Measurements from ENCODE around the gene PRR14L.
"Not testable (repeated sequence)": the region's sequence is repeated elsewhere in the genome, so short reads cannot be mapped to it uniquely, and the experiment has no call there.

The PRR14L gene

GRCh38 chr22:31749636-31750364 is at the start of gene PRR14L:
Gene PRR14L, minus strand, starts transcription at chr22:31750132. Its CDS starts 11,272 bp downstream, at chr22:31738860.
- peak; percentile 98 for DNase-seq (ENCODE audit: low read depth in 1 of 2, low spot score in 1 of 2)

DNA sequence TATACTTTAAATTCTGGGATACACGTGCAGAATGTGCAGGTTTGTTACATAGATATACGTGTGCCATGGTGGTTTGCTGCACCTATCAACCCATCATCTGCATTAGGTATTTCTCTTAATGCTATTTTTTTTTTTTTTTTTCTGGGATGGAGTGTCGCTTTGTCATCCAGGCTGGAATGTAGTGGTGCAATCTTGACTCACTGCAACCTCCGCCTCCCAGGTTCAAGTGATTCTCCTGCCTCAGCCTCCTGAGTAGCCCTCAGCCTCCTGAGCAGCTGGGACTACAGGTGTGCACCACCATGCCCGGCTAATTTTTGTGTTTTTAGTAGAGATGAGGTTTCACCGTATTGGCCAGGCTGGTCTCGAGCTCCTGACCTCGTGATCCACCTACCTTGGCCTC is 49.4 kb upstream of the PRR14L start:
- DNase-seq (ENCODE audit: low read depth in 1 of 2, low spot score in 1 of 2): not testable (repeated sequence)

DNA sequence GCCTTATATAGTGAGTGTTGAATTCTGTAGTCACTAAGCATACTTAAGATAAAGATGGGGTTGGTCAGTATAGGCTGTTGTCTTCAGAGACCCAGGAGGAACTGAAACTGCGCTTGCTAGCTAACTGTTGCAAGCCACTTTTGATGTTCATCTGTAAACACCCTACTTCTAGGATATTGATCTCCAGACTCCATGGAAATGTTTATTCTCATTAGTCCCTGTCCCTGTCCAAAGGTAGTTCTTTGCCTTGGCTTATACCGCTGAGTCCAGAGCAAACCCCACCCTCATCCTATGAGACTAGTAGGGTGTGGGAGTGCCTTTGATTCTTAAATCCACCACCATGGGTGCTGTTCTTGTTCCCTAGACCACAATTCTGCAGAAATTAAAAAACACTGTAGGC is 40.3 kb upstream of the PRR14L start:
- no peak for DNase-seq (ENCODE audit: low read depth in 1 of 2, low spot score in 1 of 2)

DNA sequence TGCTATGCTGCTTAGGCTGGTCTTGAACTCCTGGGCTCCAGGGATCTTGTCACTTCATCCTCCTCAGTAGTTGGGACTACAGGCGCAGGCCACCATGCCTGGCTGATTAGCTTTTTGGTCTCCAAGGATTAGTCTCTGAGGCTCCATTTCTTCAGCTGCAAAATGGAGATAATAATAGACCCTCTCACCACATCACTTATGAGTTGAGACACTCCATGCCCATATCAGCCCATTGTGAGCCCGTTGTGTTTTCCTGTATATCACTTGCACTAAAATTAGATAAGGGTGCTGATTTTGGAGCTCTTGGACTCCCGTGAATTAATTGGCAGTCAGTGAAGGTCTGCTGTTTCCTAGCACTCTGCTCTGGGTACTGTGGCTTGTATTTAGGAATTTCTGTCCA is 39.9 kb upstream of the PRR14L start:
- no peak for DNase-seq (ENCODE audit: low read depth in 1 of 2, low spot score in 1 of 2)

DNA sequence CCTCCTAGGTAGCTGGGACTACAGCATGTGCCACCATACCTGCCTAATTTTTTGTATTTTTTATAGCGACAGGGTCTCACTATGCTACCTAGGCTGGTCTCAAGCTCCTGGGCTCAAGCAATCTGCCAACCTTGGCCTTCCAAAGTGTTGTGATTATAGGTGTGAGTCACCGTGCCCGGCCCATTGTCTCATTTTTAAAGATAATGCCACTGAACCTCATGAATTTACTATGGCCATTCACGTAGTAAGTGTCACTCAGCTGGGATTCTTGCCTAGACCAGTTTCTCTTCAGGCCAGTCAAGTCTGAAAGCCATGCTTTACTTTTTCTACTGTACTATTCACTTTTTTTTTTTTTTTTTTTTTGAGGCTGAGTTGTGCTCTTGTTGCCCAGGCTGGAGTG is 26.3 kb upstream of the PRR14L start:
- no peak for DNase-seq (ENCODE audit: low read depth in 1 of 2, low spot score in 1 of 2)

DNA sequence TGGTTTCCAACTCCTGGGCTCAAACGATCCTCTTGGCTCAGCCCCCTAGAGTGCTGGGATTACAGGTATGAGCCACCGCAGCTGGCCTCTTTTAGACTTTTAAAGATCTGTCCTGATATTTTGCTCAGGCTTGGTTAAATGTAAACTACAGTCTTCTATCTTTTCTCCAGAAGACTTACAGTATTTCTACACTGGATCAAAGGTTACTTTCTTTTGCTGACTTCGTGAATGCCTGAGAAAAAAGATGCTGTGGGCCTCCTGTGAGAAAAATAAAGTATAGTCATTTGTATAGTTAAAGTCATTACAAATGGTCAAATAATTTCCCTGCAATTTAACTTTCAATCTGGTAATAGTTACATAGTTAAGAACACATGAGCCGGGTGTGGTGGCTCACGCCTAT is 23.5 kb upstream of the PRR14L start:
- DNase-seq (ENCODE audit: low read depth in 1 of 2, low spot score in 1 of 2): no peak

DNA sequence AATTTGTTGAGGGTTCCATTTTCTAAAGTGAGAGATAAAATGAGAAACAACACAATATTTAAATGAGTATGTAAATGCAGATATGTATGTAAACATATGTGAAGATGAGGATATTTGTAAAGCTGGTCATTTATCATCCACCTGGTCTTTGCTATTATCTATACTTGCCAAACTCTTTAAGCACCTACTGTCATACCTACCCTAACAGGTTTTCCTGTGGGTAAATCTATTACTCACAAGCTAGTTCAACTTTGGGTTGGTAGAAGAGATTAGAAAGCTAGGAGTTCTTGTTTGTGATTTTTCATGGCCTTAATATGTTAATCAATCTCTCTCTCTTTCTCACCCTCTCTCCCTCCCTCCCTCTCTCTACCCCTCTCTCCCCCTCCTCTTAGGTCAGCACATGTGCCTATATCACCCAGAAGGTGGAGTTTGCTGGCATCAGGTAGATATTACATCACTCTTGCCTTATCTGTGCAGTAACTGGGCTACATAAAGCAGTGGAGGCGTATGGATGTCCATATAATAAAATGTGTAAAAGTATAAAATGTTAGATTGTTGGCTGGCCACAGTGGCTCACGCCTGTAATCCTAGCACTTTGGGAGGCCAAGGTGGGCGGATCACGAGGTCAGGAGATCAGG is 18.6 kb upstream of the PRR14L start:
- DNase-seq (ENCODE audit: low read depth in 1 of 2, low spot score in 1 of 2): no peak

DNA sequence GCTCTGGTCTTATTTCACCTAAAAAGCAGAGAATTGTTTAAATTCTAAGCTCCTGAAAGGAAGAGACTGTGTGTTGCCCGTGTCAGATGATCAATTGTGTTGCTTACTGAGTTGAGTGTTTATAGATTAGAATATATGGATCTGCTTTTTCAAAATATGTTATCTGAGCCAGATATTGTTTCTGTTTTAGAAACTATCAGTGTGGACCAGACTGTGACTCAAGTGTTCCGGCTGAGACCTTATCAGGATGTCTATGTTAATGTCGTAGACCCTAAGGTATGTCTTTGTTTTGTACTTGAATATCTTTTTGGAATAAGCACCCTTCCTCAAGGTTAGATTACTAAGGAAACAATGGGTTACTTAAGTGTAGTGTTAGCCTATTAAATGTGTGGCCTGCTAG is 14.9 kb upstream of the PRR14L start:
- no peak for DNase-seq (ENCODE audit: low read depth in 1 of 2, low spot score in 1 of 2)

DNA sequence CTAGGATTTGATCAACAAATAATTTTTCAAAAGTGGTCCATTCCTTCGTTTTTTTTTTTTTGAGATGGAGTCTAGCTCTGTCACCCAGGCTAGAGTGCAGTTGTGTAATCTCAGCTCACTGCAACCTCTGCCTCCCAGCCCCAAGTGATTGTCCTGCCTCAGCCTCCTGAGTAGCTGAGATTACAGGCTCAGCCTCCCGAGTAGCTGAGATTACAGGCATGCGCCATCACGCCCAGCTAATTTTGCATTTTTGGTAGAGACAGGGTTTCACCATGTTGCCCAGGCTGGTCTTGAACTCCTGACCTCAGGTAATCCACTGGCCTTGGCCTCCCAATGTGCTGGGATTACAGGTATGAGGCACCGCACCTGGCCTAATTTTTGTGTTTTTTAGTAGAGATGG is 8.9 kb upstream of the PRR14L start:
- not testable (repeated sequence) for DNase-seq (ENCODE audit: low read depth in 1 of 2, low spot score in 1 of 2)

GRCh38 chr22:31757265-31757664 is 7.3 kb upstream of the PRR14L start:
- DNase-seq (ENCODE audit: low read depth in 1 of 2, low spot score in 1 of 2): no peak

- DNase-seq (ENCODE audit: low read depth in 1 of 2, low spot score in 1 of 2): no peak
These were observed 4.9 kb upstream of the PRR14L start for GRCh38 chr22:31754813-31755212.

GRCh38 chr22:31753634-31754501 is 3.9 kb upstream of the PRR14L start, which contains the start of gene DEPDC5:
Gene DEPDC5, plus strand, starts transcription at chr22:31754019. Its CDS starts 903 bp downstream, at chr22:31754922.
- DNase-seq (ENCODE audit: low read depth in 1 of 2, low spot score in 1 of 2): peak; percentile 91 to 97

- no peak for DNase-seq (ENCODE audit: low read depth in 1 of 2, low spot score in 1 of 2)
These were observed 3.2 kb upstream of the PRR14L start for GRCh38 chr22:31753005-31753633.

DNA sequence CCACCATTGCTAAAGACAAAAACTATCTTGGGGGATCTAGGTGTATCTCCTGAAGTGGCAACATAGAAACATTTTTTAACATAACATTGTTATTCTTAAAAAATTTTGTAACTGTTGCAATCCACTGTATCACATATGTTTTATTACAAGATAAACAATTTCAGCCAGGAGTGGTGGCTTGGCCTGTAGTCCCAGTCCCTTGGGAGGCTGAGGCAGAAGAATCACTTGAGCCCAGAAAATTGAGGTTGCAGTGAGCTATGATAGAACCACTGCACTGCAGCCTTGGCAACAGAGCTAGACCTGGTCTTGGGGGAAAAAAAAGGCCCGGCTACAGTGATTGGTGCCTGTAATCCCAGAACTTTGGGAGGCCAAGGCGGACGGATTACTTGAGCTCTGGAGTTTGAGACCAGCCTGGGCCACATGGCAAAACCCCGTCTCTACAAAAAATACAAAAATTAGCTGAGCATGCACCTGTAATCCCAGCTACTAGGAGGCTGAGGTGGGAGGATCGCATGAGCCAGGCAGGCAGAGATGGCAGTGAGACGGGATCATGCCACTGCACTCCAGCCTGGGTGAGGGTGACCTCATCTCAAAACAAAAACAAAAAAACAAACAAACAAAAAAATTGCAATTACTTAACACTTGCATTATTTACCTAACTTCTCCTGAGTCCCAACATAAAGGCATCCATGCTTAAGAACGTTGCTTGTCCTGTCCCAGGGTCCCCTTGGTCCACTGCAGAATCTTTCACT is 2.3 kb upstream of the PRR14L start:
- DNase-seq (ENCODE audit: low read depth in 1 of 2, low spot score in 1 of 2): no peak

- no peak for DNase-seq (ENCODE audit: low read depth in 1 of 2, low spot score in 1 of 2)
These were observed 693 bp upstream of the PRR14L start for GRCh38 chr22:31750365-31751284.

DNA sequence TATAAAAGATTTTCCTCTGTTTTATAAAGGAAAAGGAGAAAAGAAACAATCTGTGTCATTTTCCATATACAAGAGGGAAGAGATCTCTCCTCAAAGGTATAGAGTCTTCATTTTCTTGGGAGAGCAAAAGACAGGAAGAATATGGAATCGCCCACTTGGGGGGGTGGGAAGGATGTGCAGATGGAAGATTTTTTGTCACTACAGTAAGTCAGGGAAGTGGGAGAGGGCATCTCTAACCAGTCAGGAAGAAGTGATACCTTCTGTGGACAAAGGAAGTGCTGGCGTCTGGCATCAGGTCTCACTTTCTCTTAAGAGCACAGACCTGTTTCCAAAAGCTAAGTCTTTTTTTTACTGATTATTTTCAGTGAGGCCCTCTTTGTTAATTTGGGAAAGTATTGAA is 1.4 kb downstream of the PRR14L start:
- DNase-seq (ENCODE audit: low read depth in 1 of 2, low spot score in 1 of 2): no peak

GRCh38 chr22:31747441-31747840 is 2.5 kb downstream of the PRR14L start:
- DNase-seq (ENCODE audit: low read depth in 1 of 2, low spot score in 1 of 2): no peak

DNA sequence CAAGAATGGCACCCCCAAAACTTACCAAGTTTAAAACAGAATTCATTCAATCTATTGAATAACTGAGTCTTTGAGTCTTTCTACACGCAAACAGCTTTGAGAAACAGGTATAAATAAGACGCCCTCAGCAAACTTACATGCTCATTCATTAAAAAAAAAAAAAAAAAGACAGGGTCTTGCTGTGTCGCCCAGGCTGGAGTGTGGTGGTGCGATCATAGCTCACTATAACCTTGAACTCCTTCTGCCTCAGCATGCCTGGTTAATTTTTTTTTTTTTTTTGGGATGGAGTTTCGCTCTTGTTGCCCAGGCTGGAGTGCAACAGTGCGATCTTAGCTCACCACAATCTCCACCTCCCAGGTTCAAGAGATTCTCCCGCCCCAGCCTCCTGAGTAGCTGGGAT is 6.1 kb downstream of the PRR14L start:
- no peak for DNase-seq (ENCODE audit: low read depth in 1 of 2, low spot score in 1 of 2)

DNA sequence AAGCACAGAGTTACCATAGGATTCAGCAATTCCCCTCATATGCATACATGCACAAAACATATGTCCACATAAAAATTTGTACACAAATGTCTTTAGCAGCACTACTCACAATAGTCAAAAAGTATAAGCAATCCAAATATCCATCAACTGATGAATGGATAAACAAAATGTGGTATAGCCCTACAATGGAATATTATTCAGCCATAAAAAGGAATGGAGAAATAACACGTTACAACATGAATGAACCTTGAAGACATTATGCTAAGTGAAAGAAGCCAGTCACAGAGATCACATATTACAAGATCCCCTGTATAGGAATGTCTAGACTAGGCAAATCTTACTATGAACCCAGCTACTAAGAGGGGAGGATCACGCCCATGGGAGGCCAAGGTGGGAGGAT is 7.2 kb downstream of the PRR14L start:
- no peak for DNase-seq (ENCODE audit: low read depth in 1 of 2, low spot score in 1 of 2)

DNA sequence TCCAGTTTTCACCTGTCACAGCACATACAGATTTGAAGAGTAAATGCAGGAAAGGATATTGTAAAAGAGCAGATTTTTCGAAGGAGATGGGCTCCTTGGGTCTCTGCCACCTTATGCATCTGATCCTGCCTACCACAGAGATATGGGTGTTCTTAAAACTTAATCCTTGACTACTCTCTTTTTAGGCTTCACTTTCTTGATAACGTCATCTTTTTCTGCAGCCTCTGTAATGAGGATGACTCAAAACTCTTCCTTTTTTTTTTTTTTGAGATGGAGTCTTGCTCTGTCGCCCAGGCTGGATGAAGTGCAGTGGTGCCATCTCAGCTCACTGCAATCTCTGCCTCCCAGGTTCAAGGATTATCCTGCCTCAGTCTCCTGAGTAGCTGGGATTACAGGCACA is 7.8 kb downstream of the PRR14L start:
- DNase-seq (ENCODE audit: low read depth in 1 of 2, low spot score in 1 of 2): no peak
